ENCODE data around the gene TNRC6A.
"Not testable (repeated sequence)": the region's sequence is repeated elsewhere in the genome, so short reads cannot be mapped to it uniquely, and the experiment has no call there.

The TNRC6A gene

GRCh38 chr16:24845726-24846547 is 116.5 kb downstream of the TNRC6A start, which contains the start of gene SLC5A11:
Gene SLC5A11 (plus strand): TSS chr16:24845963. CDS start chr16:24858644, 12,681 bp downstream.
- DNase-seq (ENCODE audit: low spot score) = no peak

- no peak for DNase-seq (ENCODE audit: low spot score)
These were observed 117.3 kb downstream of the TNRC6A start for GRCh38 chr16:24846548-24847357.

GRCh38 chr16:24847358-24847664 is 117.9 kb downstream of the TNRC6A start:
- no peak for DNase-seq (ENCODE audit: low spot score)

- no peak for DNase-seq (ENCODE audit: low spot score)
These were observed 118.6 kb downstream of the TNRC6A start for GRCh38 chr16:24848065-24848464.

GRCh38 chr16:24849641-24850040 is 120.2 kb downstream of the TNRC6A start:
- no peak for DNase-seq (ENCODE audit: low spot score)

- DNase-seq (ENCODE audit: low spot score) = no peak
These were observed 121.0 kb downstream of the TNRC6A start for GRCh38 chr16:24850289-24850938.

- no peak for DNase-seq (ENCODE audit: low spot score)
These were observed 122.2 kb downstream of the TNRC6A start for GRCh38 chr16:24851700-24852099.

GRCh38 chr16:24852281-24852721 is 122.8 kb downstream of the TNRC6A start:
- DNase-seq (ENCODE audit: low spot score) = no peak

- DNase-seq (ENCODE audit: low spot score) = no peak
These were observed 123.8 kb downstream of the TNRC6A start for GRCh38 chr16:24853169-24853824.

- DNase-seq (ENCODE audit: low spot score) = no peak
These were observed 124.4 kb downstream of the TNRC6A start for GRCh38 chr16:24853830-24854229.

- DNase-seq (ENCODE audit: low spot score) = no peak
These were observed 125.2 kb downstream of the TNRC6A start for GRCh38 chr16:24854607-24855171.

- no peak for DNase-seq (ENCODE audit: low spot score)
These were observed 126.2 kb downstream of the TNRC6A start for GRCh38 chr16:24855678-24856077.

GRCh38 chr16:24856871-24857270 is 127.4 kb downstream of the TNRC6A start:
- not testable (repeated sequence) for DNase-seq (ENCODE audit: low spot score)

- no peak for DNase-seq (ENCODE audit: low spot score)
These were observed 129.0 kb downstream of the TNRC6A start for GRCh38 chr16:24858219-24859041.

- no peak for DNase-seq (ENCODE audit: low spot score)
These were observed 132.0 kb downstream of the TNRC6A start for GRCh38 chr16:24861461-24861860.

- DNase-seq (ENCODE audit: low spot score) = no peak
These were observed 134.4 kb downstream of the TNRC6A start for GRCh38 chr16:24863582-24864437.

- no peak for DNase-seq (ENCODE audit: low spot score)
These were observed 139.6 kb downstream of the TNRC6A start for GRCh38 chr16:24869033-24869432.

GRCh38 chr16:24871891-24872290 is 142.4 kb downstream of the TNRC6A start:
- no peak for DNase-seq (ENCODE audit: low spot score)

- DNase-seq (ENCODE audit: low spot score) = no peak
These were observed 143.6 kb downstream of the TNRC6A start for GRCh38 chr16:24873028-24873427.

- DNase-seq (ENCODE audit: low spot score) = no peak
These were observed 146.0 kb downstream of the TNRC6A start for GRCh38 chr16:24875466-24875865.

Data from D341Med (cell line).